Spinal cord (tissue), 4 donors: Measurements from ENCODE around the gene IER3. TPM values are rescaled to one million over a fixed set of nuclear protein-coding genes. Genes with fewer than 3 reads are reported as not detected.

Experiments used
- polyA plus RNA-seq, 2 donors: library from polyadenylated mRNA; unstranded; fragments of 120-200 nt; gene quantifications; one replicate each; pipeline ENCODE4 v1.2.1, GENCODE V29; 2013; ENCODE audit not compliant: insufficient read length in 2 of 2
- small RNA-seq: library from RNA; depleted of rRNA; stranded (forward); fragments of <200 nt; gene quantifications from one replicate; pipeline ENCODE3, GENCODE V24; 2014; ENCODE audit warnings: low replicate concordance
- total RNA-seq, 2 donors: library from RNA; depleted of rRNA in 1 of 2; stranded (reverse); fragments of 120-200 nt in 1 of 2; fragments of >200 nt in 1 of 2; gene quantifications; one replicate each; pipeline versions ENCODE4 v1.2.3 to v1.2.4, GENCODE V29; 2013 to 2014

IER3 gene
- total and polyA plus RNA-seq, 4 donors, result 6.8 to 23.9 (median 10.0) TPM

Small RNA genes lying within 50 kb of the gene (small RNA-seq; reads per million reads assigned to genes)
- not detected for gene RF00019
- not detected for gene RN7SL353P

Other genes starting within 250 kb of the IER3 start
- 10 to 100 TPM; 40.3 to 72.0 TPM for gene GNL1, start 188.1 kb downstream of the IER3 start, total RNA-seq
- gene GNL1, start 188.1 kb downstream of the IER3 start, polyA plus RNA-seq, result 10 to 100 TPM; 82.7 to 97.1 TPM
- 10 to 100 TPM in 1 of 2 donors, 1 to 10 TPM in 1; 8.3 to 20.5 TPM for gene PRR3, start 187.3 kb downstream of the IER3 start, total RNA-seq
- 10 to 100 TPM; 39.1 to 46.0 TPM for gene PRR3, start 187.3 kb downstream of the IER3 start, polyA plus RNA-seq
- gene ABCF1, start 173.1 kb downstream of the IER3 start, total RNA-seq, result 10 to 100 TPM; 26.4 to 41.0 TPM
- gene ABCF1, start 173.1 kb downstream of the IER3 start, polyA plus RNA-seq, result 10 to 100 TPM; 59.5 to 60.6 TPM
- gene PPP1R10, start 127.3 kb downstream of the IER3 start, total RNA-seq, result 10 to 100 TPM; 26.0 to 56.9 TPM
- gene PPP1R10, start 127.3 kb downstream of the IER3 start, polyA plus RNA-seq, result 10 to 100 TPM; 45.2 to 46.6 TPM
- gene MRPS18B, start 126.7 kb downstream of the IER3 start, total RNA-seq, result 10 to 100 TPM; 40.5 to 61.9 TPM
- 10 to 100 TPM; 45.4 to 46.1 TPM for gene MRPS18B, start 126.7 kb downstream of the IER3 start, polyA plus RNA-seq
- 10 to 100 TPM; 18.7 to 27.2 TPM for gene ATAT1, start 117.7 kb downstream of the IER3 start, total RNA-seq
- 100 to 1,000 TPM; 175 to 184 TPM for gene ATAT1, start 117.7 kb downstream of the IER3 start, polyA plus RNA-seq
- gene C6orf136, start 97.4 kb downstream of the IER3 start, total RNA-seq, result 10 to 100 TPM in 1 of 2 donors, 1 to 10 TPM in 1; 8.5 to 11.8 TPM
- gene C6orf136, start 97.4 kb downstream of the IER3 start, polyA plus RNA-seq, result 10 to 100 TPM; 35.5 to 51.1 TPM
- gene DHX16, start 71.5 kb downstream of the IER3 start, total RNA-seq, result 10 to 100 TPM; 17.9 to 29.7 TPM
- 10 to 100 TPM; 30.9 to 35.2 TPM for gene DHX16, start 71.5 kb downstream of the IER3 start, polyA plus RNA-seq
- 10 to 100 TPM; 14.5 to 28.9 TPM for gene PPP1R18, start 57.9 kb downstream of the IER3 start, total RNA-seq
- 10 to 100 TPM; 46.7 to 49.3 TPM for gene PPP1R18, start 57.9 kb downstream of the IER3 start, polyA plus RNA-seq
- gene NRM, start 53.6 kb downstream of the IER3 start, total RNA-seq, result 1 to 10 TPM; 1.9 to 7.3 TPM
- gene NRM, start 53.6 kb downstream of the IER3 start, polyA plus RNA-seq, result 10 to 100 TPM; 19.8 to 23.6 TPM
- gene MDC1, start 27.3 kb downstream of the IER3 start, total RNA-seq, result 10 to 100 TPM; 13.8 to 16.8 TPM
- gene MDC1, start 27.3 kb downstream of the IER3 start, polyA plus RNA-seq, result 10 to 100 TPM; 35.1 to 40.3 TPM
- gene TUBB, start 24.2 kb downstream of the IER3 start, total RNA-seq, result 100 to 1,000 TPM; 483 to 700 TPM
- gene TUBB, start 24.2 kb downstream of the IER3 start, polyA plus RNA-seq, result 1,000 to 10,000 TPM; 1,177 to 1,220 TPM
- 100 to 1,000 TPM in 1 of 2 donors, 10 to 100 TPM in 1; 69.4 to 106 TPM for gene FLOT1, start 1.9 kb downstream of the IER3 start, total RNA-seq
- 100 to 1,000 TPM; 208 to 215 TPM for gene FLOT1, start 1.9 kb downstream of the IER3 start, polyA plus RNA-seq
- 100 to 1,000 TPM; 143 to 146 TPM for gene DDR1, start 140.0 kb upstream of the IER3 start, total RNA-seq
- 100 to 1,000 TPM; 426 to 452 TPM for gene DDR1, start 140.0 kb upstream of the IER3 start, polyA plus RNA-seq
- gene GTF2H4, start 163.7 kb upstream of the IER3 start, total RNA-seq, result 10 to 100 TPM; 20.6 to 28.1 TPM
- gene GTF2H4, start 163.7 kb upstream of the IER3 start, polyA plus RNA-seq, result 10 to 100 TPM; 42.0 to 48.4 TPM
- 10 to 100 TPM; 20.3 to 48.5 TPM for gene VARS2, start 169.7 kb upstream of the IER3 start, total RNA-seq
- 100 to 1,000 TPM in 1 of 2 donors, 10 to 100 TPM in 1; 93.0 to 117 TPM for gene VARS2, start 169.7 kb upstream of the IER3 start, polyA plus RNA-seq
- not detected for gene SFTA2, start 187.6 kb upstream of the IER3 start, total RNA-seq
- gene SFTA2, start 187.6 kb upstream of the IER3 start, polyA plus RNA-seq, result under 1 TPM in 1 of 2 donors, not detected in 1; 0.53 TPM
- gene MUCL3, start 196.4 kb upstream of the IER3 start, total RNA-seq, result not detected
- under 1 TPM in 1 of 2 donors, not detected in 1; 0.06 TPM for gene MUCL3, start 196.4 kb upstream of the IER3 start, polyA plus RNA-seq
- not detected for gene MUC21, start 239.2 kb upstream of the IER3 start, total RNA-seq
- under 1 TPM in 1 of 2 donors, not detected in 1; 0.08 TPM for gene MUC21, start 239.2 kb upstream of the IER3 start, polyA plus RNA-seq